ENCODE results near the gene SORD.
"Not testable (repeated sequence)": the region's sequence is repeated elsewhere in the genome, so short reads cannot be mapped to it uniquely, and the experiment has no call there.

DNA sequence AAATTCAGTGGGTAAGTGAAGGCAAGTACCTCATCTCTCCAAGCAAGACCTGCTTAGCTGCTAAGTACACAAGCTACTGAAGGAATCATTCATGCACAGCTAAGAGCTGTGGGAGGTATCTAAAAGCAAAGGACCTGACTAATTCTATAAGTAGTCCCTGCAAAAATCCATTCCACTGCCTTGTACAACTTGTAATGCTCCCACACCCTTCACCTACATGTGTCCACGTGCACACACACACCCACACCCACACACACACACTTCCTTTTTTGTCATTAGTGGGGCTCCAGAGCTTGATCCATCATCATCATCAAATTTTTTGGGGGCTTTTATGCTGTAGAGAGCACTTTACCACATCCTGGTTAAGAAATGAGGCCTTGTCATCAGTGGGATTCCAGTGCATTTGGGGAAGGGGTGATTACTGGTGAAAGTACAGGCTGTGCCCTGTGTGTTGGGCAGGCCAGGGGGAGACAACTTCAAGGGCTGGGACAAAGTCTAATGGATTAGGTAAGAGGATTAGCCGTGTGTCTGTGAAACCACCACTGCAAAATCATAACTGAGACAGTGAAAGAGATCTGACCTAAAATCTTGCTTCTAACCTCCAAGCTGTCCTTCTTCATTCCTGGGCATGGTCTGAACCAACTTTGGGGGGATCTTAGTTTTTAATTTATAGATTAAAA, 19.1 kb upstream of the SORD start:
- not testable (repeated sequence) for TF ChIP-seq CTCF (IDR thresholded peaks at IDR 0.05); POLR2A (IDR thresholded peaks at IDR 0.05; ENCODE audit: low read depth)

Measured in esophagus muscularis mucosa (tissue), 3 donors.